Activated T-helper 17 cell treated with anti-CD3 and anti-CD28 coated beads, Interleukin-2, amount 50 U/mL, for 72 hours (primary cell): ENCODE measurements around the gene RNF186. TPM values are rescaled to one million over a fixed set of nuclear protein-coding genes. Genes with fewer than 3 reads are reported as not detected.
"Not testable (repeated sequence)": the region's sequence is repeated elsewhere in the genome, so short reads cannot be mapped to it uniquely, and the experiment has no call there.

ENCODE experiments used
- ATAC-seq: fragments of 150-1000 bp; cut with Tn5 transposase; replicated peaks from 2 replicates; pipeline ENCODE4 v1.10.0; 2021; ENCODE audit warnings: mild to moderate bottlenecking, moderate library complexity
- H3K27ac Mint-ChIP-seq: one replicate; pipeline ENCODE4 v1.8.0; 2022; ENCODE audit warnings: mixed read lengths
- H3K27me3 Mint-ChIP-seq: one replicate; pipeline ENCODE4 v1.8.0; 2022; ENCODE audit warnings: mixed read lengths
- H3K36me3 Mint-ChIP-seq: one replicate; pipeline ENCODE4 v1.8.0; 2022; ENCODE audit warnings: low read depth, mild to moderate bottlenecking, mixed read lengths
- H3K4me1 Mint-ChIP-seq: one replicate; pipeline ENCODE4 v1.8.0; 2022; ENCODE audit warnings: mixed read lengths
- H3K4me3 Mint-ChIP-seq: one replicate; pipeline ENCODE4 v1.8.0; 2022; ENCODE audit warnings: mild to moderate bottlenecking, mixed read lengths
- H3K9me3 Mint-ChIP-seq: one replicate; pipeline ENCODE4 v1.8.0; 2022; ENCODE audit warnings: mixed read lengths
- total RNA-seq, 2 donors: library from RNA; stranded (reverse); gene quantifications; one replicate each; pipeline ENCODE4 v1.2.3, GENCODE V29; 2022

RNF186 gene, protein sequence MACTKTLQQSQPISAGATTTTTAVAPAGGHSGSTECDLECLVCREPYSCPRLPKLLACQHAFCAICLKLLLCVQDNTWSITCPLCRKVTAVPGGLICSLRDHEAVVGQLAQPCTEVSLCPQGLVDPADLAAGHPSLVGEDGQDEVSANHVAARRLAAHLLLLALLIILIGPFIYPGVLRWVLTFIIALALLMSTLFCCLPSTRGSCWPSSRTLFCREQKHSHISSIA
- total RNA-seq: not detected

DNA sequence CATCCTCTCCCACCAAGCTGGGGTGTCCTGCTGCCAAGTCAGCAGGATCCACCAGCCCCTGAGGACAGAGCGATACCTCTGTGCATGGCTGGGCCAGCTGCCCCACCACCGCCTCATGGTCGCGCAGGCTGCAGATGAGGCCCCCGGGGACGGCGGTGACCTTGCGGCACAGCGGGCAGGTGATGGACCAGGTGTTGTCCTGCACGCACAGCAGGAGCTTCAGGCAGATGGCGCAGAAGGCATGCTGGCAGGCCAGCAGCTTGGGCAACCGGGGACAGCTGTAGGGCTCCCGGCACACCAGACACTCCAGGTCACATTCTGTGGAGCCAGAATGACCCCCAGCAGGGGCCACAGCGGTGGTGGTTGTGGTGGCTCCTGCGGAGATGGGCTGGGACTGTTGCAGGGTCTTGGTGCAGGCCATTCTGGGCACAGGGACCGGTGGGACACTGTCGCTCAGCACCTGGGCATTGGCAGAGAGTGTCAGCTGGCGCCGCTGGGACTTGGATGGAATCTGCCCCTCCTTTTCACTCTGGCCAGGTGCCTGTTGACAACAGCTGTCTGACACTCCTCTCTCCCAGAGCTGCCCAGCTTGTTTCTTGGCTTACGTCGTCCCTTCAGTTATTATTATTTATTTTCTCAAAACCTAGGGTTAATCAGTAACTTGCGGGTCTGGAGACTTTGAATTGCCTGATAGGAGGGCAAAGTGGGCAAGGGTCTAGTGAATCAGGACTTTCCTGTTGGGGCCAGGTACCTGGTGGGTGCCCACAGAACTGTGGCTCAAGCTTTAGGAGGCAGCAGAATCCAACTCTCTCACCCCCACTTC, at the start of gene RNF186:
TSS of gene RNF186 (minus strand) at position 603 of the 823 bp plus-strand sequence. CDS start at position 421, 182 bp downstream.
- Mint-ChIP-seq H3K4me1 (no peaks in the 10 kb centered on the region), H3K36me3 (no peaks in the 10 kb centered on the region), H3K4me3 (no peak within 1 kb of the TSS), H3K27me3 (no peaks in the 10 kb centered on the region), H3K9me3 (no peaks in the 10 kb centered on the region), H3K27ac (no peak within 1 kb of the TSS)
- ATAC-seq: no peak

DNA sequence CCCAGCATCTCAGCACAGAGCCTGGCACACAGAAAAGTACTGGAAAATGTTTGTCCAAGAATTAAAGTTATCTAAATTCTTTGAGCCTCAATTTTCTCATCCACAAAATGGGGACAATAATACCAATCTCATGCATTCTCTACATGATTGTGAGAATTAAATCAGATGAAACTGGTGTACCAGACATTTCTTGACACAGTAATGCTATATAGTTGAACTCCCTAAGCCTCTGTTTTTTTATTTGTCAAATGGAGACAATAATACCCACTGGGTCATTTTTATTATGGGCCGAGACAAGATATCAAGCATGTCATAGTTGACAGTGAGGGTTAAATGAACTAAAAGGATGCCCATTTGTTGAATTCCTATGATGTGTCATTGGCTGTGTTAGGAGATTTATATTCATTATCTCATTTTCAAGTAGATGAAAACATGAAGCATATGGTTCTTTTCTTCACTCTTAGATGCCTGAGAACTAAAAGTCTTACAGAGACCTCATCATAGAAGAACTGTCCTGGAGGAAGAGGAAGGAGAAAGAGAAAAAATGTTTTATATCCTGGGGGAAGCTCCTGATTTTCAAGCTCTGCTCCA, 49.6 kb upstream of the RNF186 start:
- no peaks in the 10 kb centered on the region for H3K36me3 Mint-ChIP-seq
- ATAC-seq: no peak
- no peak overlapping the region for H3K27ac Mint-ChIP-seq
- H3K27me3 Mint-ChIP-seq: peaks cover 34% of the 10 kb centered on the region
- H3K9me3 Mint-ChIP-seq: peaks cover 5% of the 10 kb centered on the region
- H3K4me1 Mint-ChIP-seq: no peaks in the 10 kb centered on the region
- no peak overlapping the region for H3K4me3 Mint-ChIP-seq

DNA sequence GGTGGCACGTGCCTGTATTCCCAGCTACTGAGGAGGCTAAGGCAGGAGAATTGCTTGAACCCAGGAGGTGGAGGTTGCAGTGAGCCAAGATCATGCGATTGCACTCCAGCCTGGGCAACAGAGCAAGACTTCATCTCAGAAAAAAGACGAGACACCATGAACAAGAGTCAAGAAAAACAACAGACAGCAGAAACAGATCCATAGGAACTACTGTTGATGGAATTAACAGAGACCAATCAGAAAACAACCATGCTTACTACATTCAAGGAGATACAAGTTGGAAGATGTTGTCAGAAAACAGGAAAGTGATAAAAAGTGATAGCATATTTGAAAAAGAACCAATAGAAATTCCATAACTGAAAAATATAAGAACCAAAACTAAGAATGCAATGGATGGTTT, 47.9 kb upstream of the RNF186 start:
- no peak for ATAC-seq
- H3K4me1 Mint-ChIP-seq: no peaks in the 10 kb centered on the region
- H3K27me3 Mint-ChIP-seq: peaks cover 38% of the 10 kb centered on the region
- H3K9me3 Mint-ChIP-seq: peaks cover 5% of the 10 kb centered on the region
- H3K4me3 Mint-ChIP-seq: no peak overlapping the region
- no peaks in the 10 kb centered on the region for H3K36me3 Mint-ChIP-seq
- H3K27ac Mint-ChIP-seq: no peak overlapping the region

DNA sequence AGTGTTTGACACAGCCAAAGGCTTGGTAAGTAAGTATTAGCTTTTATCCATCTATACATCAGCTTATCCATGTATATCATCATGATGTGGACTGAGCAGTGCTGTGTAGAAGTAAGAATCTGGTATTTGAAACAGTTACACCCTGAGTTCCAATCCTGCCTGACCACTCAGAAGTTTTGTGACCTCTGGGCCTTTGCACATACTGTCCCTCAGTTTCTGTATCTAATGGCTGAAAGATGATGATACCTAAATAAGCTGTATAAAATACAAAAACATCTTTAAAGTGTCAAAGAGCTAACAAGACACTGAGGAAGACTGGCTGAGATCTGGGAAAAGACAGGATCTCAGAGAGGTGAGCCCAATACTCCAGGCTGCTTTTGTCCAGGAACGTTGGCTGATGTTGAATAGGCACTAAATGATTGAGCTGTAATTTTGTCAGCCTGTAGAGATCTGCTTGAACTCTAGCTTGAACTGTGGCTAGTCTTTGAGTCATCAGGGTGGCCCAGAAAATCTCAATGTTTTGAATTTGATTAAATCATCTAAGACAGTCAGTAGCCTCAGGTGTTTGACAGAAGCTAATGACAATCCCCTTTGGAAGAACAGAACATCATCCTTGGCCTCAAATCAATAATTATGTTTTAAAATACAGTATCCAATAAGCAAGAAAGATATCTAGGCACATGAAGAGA, 46.9 kb upstream of the RNF186 start:
- ATAC-seq: no peak
- H3K36me3 Mint-ChIP-seq: no peaks in the 10 kb centered on the region
- H3K27ac Mint-ChIP-seq: no peak overlapping the region
- H3K4me1 Mint-ChIP-seq: no peaks in the 10 kb centered on the region
- peaks cover 40% of the 10 kb centered on the region for H3K27me3 Mint-ChIP-seq
- no peak overlapping the region for H3K4me3 Mint-ChIP-seq
- H3K9me3 Mint-ChIP-seq: peaks cover 5% of the 10 kb centered on the region

DNA sequence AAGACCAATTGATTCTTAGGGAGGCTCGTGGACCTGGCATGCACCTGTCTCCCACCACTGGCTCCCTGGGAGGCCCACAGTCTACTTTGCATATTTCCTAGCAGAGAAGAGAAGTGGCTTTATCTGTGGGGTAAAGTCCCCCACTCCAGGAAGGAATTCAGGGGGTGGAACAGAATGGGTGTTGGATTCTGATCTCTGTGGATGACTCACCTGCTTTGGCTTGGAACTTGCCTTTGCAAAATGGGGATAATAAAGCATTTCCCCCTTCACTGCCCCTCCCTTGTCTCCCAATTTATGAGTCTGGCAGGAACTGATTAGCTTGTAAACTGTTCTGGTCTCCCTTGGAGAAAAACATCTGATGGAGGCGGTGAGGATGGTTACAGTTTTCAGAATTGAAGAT, 46.0 kb upstream of the RNF186 start:
- H3K36me3 Mint-ChIP-seq: no peaks in the 10 kb centered on the region
- H3K9me3 Mint-ChIP-seq: peaks cover 5% of the 10 kb centered on the region
- H3K27ac Mint-ChIP-seq: no peak overlapping the region
- no peak for ATAC-seq
- peaks cover 34% of the 10 kb centered on the region for H3K27me3 Mint-ChIP-seq
- H3K4me1 Mint-ChIP-seq: no peaks in the 10 kb centered on the region
- no peak overlapping the region for H3K4me3 Mint-ChIP-seq

DNA sequence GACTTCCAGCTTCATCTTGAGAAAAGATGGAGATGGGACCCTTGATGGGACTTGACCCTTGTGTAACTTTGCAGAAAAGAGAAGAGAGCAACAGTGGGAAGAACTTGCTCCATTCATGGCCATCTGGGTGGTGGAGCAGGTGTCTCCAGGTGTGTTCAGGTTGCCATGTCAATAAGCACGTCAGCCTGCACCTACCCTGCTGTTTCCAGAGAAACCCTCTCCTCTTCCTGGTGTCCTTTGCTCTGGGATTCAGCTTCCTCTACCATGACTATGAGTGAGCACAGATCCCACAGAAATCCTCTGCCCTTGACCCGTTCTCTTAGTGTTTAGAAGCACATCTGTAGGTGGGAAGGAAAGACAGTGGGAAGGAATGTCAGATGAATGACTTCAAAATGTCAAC, 45.3 kb upstream of the RNF186 start:
- no peak for ATAC-seq
- no peak overlapping the region for H3K27ac Mint-ChIP-seq
- H3K9me3 Mint-ChIP-seq: peaks cover 5% of the 10 kb centered on the region
- H3K27me3 Mint-ChIP-seq: peaks cover 34% of the 10 kb centered on the region
- H3K4me1 Mint-ChIP-seq: no peaks in the 10 kb centered on the region
- no peaks in the 10 kb centered on the region for H3K36me3 Mint-ChIP-seq
- H3K4me3 Mint-ChIP-seq: no peak overlapping the region

DNA sequence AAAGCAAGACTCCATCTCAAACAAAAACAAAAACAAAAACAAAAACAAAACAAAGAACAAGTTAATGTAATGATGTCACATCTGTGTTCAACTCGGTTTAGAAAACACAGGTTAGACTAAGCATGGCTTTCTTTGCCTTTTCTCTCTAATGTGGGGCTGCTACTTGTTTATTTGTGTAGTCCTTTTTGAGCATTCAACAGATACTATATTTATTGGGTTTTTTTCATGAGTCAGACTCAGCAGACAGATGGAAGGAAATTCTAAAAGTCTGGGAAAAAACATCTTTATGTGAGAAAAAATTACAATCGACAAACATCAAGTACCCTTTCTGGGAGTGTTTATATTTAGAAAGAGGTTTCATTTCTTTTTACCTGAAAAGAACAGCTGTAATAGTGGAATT, 44.8 kb upstream of the RNF186 start:
- Mint-ChIP-seq H3K36me3 (no peaks in the 10 kb centered on the region), H3K4me3 (no peak overlapping the region), H3K9me3 (peaks cover 5% of the 10 kb centered on the region), H3K4me1 (no peaks in the 10 kb centered on the region), H3K27me3 (peaks cover 34% of the 10 kb centered on the region), H3K27ac (no peak overlapping the region)
- ATAC-seq: no peak

DNA sequence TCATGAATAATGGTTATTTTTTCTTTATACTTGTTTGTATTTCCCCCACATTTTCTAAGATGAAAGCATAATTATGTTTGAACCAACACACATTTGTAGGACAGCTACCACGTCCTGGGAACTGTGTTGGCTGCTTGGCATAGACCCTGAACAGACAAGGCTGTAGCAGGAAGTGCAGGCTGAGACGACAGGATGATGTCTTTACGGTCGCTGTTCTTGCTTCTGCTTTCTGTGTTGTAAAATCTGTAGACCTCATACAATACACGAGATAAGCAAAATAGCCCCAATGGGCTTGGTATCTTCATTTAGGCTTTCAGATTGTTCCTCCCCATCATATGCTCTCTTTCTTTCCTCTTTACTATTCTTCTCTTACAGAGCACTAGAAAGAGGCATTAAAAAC, 43.8 kb upstream of the RNF186 start:
- no peak overlapping the region for H3K4me3 Mint-ChIP-seq
- H3K9me3 Mint-ChIP-seq: peaks cover 8% of the 10 kb centered on the region
- no peaks in the 10 kb centered on the region for H3K36me3 Mint-ChIP-seq
- H3K27ac Mint-ChIP-seq: no peak overlapping the region
- no peaks in the 10 kb centered on the region for H3K4me1 Mint-ChIP-seq
- peaks cover 35% of the 10 kb centered on the region for H3K27me3 Mint-ChIP-seq
- no peak for ATAC-seq

DNA sequence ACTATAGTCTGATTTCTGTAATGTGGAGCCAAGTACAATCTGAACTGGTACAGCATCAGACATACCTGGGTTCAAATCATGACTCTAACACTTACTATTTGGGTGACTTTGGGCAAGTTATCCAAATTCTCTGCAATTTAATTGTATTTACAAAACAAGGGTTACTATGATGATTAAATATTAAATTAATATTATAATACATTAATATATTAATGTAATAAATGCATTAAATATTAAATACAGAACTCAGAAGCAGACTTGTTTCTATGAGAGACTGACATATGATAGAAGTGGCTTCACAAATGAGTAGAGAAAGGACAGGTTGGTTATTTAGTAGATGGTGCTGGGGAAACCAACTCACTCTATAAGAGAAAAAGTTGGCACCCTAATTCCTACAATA, 39.8 kb upstream of the RNF186 start:
- Mint-ChIP-seq H3K4me1 (no peaks in the 10 kb centered on the region), H3K27me3 (peaks cover 18% of the 10 kb centered on the region), H3K27ac (no peak overlapping the region), H3K9me3 (peaks cover 3% of the 10 kb centered on the region), H3K4me3 (no peak overlapping the region), H3K36me3 (no peaks in the 10 kb centered on the region)
- ATAC-seq: no peak

DNA sequence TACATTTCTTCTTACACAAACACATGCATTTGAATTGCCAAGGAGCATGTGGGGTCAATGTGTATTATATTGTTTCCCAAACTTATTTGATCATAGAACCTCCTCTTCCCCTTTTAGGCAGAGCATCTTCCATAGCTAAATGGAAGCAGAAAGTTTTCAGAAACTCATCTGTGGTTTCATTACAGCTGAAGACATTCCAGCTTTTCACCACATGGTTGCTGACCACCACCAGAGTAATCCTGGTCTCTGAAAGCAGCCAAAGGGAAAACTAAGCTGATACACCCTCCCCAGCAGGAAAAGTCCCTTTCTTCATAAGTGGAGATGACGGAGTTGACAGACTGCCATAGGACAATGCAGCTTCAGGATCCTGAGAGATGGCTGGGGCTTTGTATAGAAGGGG, 37.0 kb upstream of the RNF186 start:
- no peak for ATAC-seq
- no peaks in the 10 kb centered on the region for H3K36me3 Mint-ChIP-seq
- peaks cover 3% of the 10 kb centered on the region for H3K9me3 Mint-ChIP-seq
- H3K27ac Mint-ChIP-seq: no peak overlapping the region
- no peaks in the 10 kb centered on the region for H3K4me1 Mint-ChIP-seq
- H3K4me3 Mint-ChIP-seq: no peak overlapping the region
- peaks cover 6% of the 10 kb centered on the region for H3K27me3 Mint-ChIP-seq

DNA sequence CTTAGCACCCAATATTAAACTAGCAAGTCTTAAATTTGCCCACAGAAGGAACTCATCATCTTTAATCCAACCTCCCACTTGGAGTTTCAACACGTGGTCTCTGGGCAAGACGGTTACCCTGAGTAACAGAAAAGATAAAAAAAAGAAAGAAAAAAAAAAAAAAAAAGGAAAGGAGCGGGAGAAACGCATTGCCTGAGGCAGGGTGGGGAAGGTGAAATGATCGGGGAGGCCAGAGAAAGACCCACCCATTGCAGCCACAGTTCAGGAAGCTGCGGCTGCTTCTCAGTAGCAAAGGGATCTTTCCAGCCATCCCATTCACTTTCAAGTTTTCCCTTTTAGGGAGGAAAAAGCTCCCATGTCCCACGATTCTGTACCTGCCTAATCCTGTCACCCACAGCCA, 35.1 kb upstream of the RNF186 start:
- Mint-ChIP-seq H3K4me1 (no peaks in the 10 kb centered on the region), H3K27me3 (peaks cover 11% of the 10 kb centered on the region), H3K9me3 (peaks cover 3% of the 10 kb centered on the region), H3K4me3 (no peak overlapping the region), H3K27ac (no peak overlapping the region), H3K36me3 (no peaks in the 10 kb centered on the region)
- no peak for ATAC-seq

DNA sequence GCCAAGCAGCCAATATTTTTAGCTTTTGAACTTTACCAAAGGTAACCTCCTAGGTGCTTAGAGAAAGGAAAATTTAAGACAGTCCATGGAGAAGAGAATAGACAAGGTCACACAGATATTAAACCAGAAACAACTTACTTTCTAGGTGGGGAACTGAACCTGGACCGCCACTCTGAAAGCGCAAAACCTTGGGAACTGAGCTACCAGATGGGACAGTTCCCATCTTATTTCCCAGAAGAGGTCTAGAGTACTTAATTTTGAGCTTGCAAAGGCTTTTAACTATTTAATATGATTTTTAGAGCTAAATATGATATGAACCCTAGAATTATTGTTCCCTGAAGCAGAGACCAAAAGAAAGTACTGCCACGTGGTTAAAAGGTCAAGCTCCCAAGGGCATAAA, 34.2 kb upstream of the RNF186 start:
- not testable (repeated sequence) for ATAC-seq, H3K9me3 Mint-ChIP-seq, H3K4me3 Mint-ChIP-seq, H3K36me3 Mint-ChIP-seq, H3K4me1 Mint-ChIP-seq, H3K27ac Mint-ChIP-seq
- peaks cover 15% of the 10 kb centered on the region for H3K27me3 Mint-ChIP-seq

DNA sequence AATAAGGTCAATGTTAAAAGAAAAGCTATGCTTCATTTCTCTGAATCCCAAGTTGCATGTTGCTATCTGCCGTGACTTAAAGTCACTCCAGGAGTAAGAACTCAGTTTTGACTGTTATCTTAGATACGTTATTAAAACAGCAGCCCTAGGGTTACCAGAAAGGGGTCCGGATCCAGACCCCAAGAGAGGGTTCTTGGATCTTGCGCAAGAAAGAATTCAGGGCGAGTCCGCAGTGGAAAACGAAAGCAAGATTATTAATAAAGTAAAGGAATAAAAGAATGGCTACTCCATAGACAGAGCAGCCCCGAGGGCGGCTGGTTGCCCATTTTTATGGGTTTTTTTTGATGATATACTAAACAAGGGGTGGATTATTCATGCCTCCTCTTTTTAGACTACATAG, 32.3 kb upstream of the RNF186 start:
- not testable (repeated sequence) for H3K4me3 Mint-ChIP-seq, H3K4me1 Mint-ChIP-seq, ATAC-seq, H3K9me3 Mint-ChIP-seq, H3K27ac Mint-ChIP-seq, H3K36me3 Mint-ChIP-seq
- H3K27me3 Mint-ChIP-seq: peaks cover 15% of the 10 kb centered on the region

DNA sequence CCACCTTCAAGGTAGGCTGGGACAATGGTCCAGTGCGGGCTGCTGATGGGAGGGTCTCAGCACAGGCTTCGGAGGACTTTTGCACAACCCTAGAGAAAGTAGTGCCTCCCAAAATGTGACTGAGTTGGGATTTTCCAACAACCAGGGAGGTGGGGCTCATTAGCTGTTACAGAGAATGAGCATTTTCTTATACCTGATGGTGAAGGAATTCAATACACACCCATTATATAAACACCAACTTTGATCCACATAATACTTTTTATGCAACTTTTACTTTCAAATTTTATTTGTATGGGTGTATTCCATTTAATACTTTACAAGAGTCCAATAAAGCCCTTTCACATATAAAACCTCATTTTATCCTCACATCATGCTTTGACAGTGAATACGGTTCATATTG, 31.3 kb upstream of the RNF186 start:
- H3K36me3 Mint-ChIP-seq: no peaks in the 10 kb centered on the region
- H3K9me3 Mint-ChIP-seq: no peaks in the 10 kb centered on the region
- ATAC-seq: no peak
- H3K4me3 Mint-ChIP-seq: no peak overlapping the region
- H3K4me1 Mint-ChIP-seq: no peaks in the 10 kb centered on the region
- H3K27ac Mint-ChIP-seq: no peak overlapping the region
- H3K27me3 Mint-ChIP-seq: peaks cover 15% of the 10 kb centered on the region

DNA sequence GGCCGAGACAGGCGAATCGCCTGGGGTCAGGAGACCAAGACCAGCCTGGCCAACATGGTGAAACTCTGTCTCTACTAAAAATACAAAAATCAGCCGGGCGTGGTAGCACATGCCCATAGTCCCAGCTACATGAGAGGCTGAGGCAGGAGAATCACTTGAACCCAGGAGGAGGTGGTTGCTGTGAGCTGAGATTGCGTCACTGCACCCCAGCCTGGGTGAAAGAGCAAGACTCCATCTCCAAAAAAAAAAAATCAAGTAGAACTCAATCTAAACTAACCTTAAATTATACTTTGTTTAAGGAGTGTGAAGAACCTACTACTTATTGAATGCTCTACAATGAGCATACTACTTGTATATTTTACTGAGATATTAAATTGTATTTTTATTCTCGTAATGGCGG, 30.5 kb upstream of the RNF186 start:
- no peak for ATAC-seq
- Mint-ChIP-seq H3K4me1 (no peaks in the 10 kb centered on the region), H3K27me3 (peaks cover 15% of the 10 kb centered on the region)

More for the DNA sequence above, 30.5 kb upstream of the RNF186 start:
- Mint-ChIP-seq H3K36me3 (no peaks in the 10 kb centered on the region), H3K9me3 (no peaks in the 10 kb centered on the region), H3K4me3 (no peak overlapping the region), H3K27ac (no peak overlapping the region)
